ENCODE results near the gene DDT.
A peak's percentile ranks its signal among the peaks of the same experiment; 100 is the strongest.
"Not testable (repeated sequence)": the region's sequence is repeated elsewhere in the genome, so short reads cannot be mapped to it uniquely, and the experiment has no call there.

DDT gene

GRCh38 chr22:23974345-23974744, at the start of gene DDT:
TSS of gene DDT (minus strand) at chr22:23974441. CDS start at chr22:23974414, 27 bp downstream.
- not testable (repeated sequence) for DNase-seq (ENCODE audit: low read depth)

- DNase-seq (ENCODE audit: low read depth): no peak
Observed at GRCh38 chr22:24023204-24023789, 49.1 kb upstream of the DDT start.

- DNase-seq (ENCODE audit: low read depth): no peak
Observed at GRCh38 chr22:24021304-24021703, 47.1 kb upstream of the DDT start.

GRCh38 chr22:24016156-24016555, 41.9 kb upstream of the DDT start:
- DNase-seq (ENCODE audit: low read depth): no peak

DNA sequence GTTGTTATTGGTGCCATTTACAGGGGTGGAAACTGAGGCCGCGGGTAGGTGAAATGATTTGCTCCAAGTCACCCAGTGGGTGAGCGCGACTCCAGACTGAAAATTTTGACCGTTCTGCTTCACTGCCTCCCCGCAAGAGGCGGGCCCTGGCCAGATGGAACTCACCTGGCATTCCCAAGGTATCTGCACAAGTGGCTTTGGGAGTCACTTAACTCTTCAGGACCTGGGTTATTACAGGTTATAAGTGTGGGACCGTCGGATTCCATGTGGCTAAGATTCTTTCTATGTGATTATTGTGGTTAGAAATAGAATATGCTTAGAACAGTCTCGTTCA, 37.5 kb upstream of the DDT start:
- DNase-seq (ENCODE audit: low read depth): peak; percentile 15

GRCh38 chr22:24010018-24010391, 35.8 kb upstream of the DDT start:
- no peak for DNase-seq (ENCODE audit: low read depth)

GRCh38 chr22:24009227-24010017, 35.2 kb upstream of the DDT start:
- no peak for DNase-seq (ENCODE audit: low read depth)

GRCh38 chr22:24008381-24009226, 34.4 kb upstream of the DDT start:
- DNase-seq (ENCODE audit: low read depth): no peak

GRCh38 chr22:24008022-24008283, 33.7 kb upstream of the DDT start:
- DNase-seq (ENCODE audit: low read depth): no peak

DNA sequence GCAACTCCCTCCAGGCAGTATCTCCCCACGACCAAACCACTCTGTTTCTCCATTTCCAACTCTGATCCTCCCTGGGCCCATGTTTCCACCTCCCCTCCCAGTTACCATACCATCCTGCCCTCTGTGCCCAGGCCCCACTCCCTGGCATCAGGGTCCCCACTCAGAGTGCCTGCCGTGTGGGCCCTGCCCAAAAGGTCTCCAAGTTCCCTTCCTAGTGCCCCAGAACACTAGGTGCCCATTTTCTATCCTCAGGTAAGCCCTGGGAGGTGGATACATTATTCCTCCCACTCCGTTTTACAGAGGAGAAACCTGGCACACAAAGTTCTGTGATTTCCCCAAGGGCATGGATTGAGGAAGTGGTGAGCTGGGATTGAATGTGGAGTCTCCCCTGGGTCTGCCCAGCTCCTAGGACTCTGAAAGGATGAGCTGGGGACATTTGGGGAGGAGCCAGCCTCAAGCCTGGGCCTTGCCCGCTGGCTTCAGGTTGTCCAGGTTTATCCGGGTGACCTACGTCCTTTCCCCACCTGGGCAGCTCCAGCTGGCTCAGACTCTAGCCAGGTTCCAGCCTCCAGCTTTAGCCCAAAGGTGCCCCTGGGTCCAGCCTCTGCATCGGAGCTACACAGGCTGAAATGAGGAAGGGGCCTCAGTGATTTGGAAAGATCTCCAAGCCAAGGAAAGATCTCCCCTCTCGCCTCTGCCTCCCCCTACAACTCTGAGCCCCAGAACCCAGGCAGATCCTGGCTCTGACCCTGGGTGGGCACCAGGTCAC, 33.2 kb upstream of the DDT start:
- DNase-seq (ENCODE audit: low read depth): no peak

DNA sequence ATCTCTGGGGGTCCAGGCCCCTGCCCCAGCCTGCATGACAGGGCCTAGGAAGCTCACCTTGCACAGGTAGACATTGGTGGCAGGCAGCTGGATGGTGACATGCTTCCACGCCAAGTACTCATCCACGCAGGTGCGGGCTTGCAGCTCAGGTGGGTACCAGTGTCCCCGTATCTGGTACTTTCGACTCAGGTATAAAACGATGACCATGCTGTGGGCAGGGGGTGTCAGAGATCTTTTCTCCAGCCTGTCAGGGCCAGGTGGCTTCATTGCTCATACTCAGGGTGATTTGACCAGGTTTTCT, 32.6 kb upstream of the DDT start:
- no peak for DNase-seq (ENCODE audit: low read depth)

GRCh38 chr22:24006207-24006913, 32.1 kb upstream of the DDT start:
- no peak for DNase-seq (ENCODE audit: low read depth)

DNA sequence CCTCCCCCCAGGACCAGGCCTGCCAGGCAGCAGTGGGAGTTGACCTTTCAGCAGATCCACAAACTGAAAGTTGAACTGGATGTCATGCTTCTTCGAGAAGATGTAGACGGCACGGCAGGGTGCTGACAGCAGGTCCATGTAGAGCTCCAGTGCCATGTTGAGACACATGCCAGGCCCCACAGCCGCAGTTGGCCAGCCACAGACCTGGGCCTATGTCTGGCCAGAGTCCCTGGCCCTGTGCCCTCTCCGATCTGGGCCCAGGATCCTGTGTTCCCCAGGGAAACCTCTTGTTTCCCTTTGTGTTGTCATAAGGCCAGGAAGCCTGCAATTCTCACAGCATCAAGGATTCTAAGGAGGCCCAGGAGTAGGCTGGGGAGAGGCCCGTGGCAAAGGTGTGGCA, 31.0 kb upstream of the DDT start, which contains the start of gene GSTT4:
Gene GSTT4, minus strand, starts transcription at position 253 of the 400 bp plus-strand sequence. Its CDS starts 97 bp downstream, at position 156.
- DNase-seq (ENCODE audit: low read depth): no peak

- no peak for DNase-seq (ENCODE audit: low read depth)
Observed at GRCh38 chr22:24003887-24004286, 29.6 kb upstream of the DDT start.

GRCh38 chr22:24002851-24003250, 28.6 kb upstream of the DDT start:
- no peak for DNase-seq (ENCODE audit: low read depth)

GRCh38 chr22:24002272-24002671, 28.0 kb upstream of the DDT start:
- no peak for DNase-seq (ENCODE audit: low read depth)

DNA sequence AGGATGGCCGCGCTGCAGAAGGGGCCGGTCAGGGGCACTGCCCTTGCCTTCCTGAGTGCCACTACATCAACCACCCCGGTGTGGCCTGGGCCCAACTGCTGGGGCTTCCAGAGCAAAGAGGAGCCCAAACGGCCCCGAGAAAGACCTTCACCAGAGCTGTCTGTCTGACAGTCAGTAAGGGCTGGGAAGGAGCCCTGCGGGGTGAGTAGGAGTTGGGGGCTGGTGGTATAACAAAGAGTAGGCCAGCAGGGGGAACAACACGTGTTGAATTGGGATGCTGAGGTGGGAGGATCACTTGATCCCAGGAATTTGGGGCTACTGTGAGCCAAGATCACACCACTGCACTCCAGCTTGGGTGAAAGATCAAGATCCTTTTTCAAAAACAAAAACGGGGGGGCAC, 27.1 kb upstream of the DDT start:
- DNase-seq (ENCODE audit: low read depth): no peak

- not testable (repeated sequence) for DNase-seq (ENCODE audit: low read depth)
Observed at GRCh38 chr22:23999779-24000178, 25.5 kb upstream of the DDT start.

DNA sequence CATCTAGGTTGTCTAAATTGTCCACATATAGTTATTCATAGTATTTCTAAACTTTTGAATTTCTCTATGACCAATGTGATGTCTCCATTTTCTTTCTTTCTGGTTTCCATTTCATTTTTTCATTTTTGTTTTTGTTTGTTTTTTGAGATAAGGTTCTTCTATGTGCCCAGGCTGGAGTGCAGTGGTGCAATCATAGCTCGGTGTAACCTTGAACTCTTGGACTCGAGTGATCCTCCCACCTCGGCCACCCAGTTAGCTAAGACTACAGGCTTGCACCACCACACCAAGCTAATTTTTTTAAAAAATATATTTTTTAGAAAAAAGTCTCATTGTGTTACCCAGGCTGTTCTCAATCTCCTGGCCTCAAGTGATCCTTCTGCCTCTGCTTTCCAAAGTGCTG, 22.9 kb upstream of the DDT start:
- DNase-seq (ENCODE audit: low read depth): no peak

DNA sequence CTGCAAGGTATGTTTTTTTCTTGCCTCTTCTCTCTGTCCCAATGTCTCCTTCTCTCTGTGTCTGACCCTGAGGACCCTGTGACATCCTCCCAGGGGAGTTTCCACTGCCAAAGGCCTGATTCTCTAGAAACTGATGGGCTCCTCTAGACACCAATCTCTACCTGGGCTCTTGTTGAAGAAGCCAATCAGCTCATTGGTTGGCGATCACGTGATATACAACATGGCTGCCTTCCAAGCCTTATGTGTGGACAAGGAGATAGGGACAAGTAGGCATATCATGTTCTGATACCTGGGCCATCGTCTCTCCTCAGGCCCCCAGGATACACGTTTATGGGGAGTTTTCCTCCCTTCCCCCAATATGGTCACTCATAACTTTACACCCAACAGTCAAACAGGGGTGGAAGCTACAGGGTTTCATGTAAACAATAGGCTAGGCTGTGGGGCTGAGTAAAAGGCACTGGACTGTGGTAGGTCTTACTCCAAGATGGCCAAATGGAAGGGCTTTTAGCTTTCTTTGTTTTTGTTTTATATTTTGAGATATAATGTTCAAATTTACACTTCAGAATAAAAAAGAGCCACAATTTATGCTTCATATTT, 19.4 kb upstream of the DDT start:
- DNase-seq (ENCODE audit: low read depth): not testable (repeated sequence)

GRCh38 chr22:23993080-23993479, 18.8 kb upstream of the DDT start:
- DNase-seq (ENCODE audit: low read depth): not testable (repeated sequence)

Measured in ELR (cell line).